HG03066 (cell line): ENCODE results near the gene AUTS2.

ENCODE experiments used
- ATAC-seq: cut with Tn5 transposase; IDR thresholded peaks from one replicate; pipeline ENCODE4 v1.9.1; 2021; ENCODE audit warnings: low read depth; ENCODE audit not compliant: unreplicated experiment

Gene AUTS2

GRCh38 chr7:69956541-69956940 is 358.3 kb downstream of the AUTS2 start:
- no peak for ATAC-seq

- no peak for ATAC-seq
Measured at GRCh38 chr7:69957661-69958060, 359.4 kb downstream of the AUTS2 start.

- no peak for ATAC-seq
Measured at GRCh38 chr7:69959789-69960499, 361.7 kb downstream of the AUTS2 start.

- no peak for ATAC-seq
Measured at GRCh38 chr7:69961436-69961835, 363.2 kb downstream of the AUTS2 start.

- ATAC-seq = no peak
Measured at GRCh38 chr7:69962186-69963065, 364.2 kb downstream of the AUTS2 start.

GRCh38 chr7:69963393-69963792 is 365.1 kb downstream of the AUTS2 start:
- no peak for ATAC-seq

- no peak for ATAC-seq
Measured at GRCh38 chr7:69966766-69967591, 368.7 kb downstream of the AUTS2 start.

- peak; percentile 71 for ATAC-seq
Measured at GRCh38 chr7:69967689-69968450, 369.6 kb downstream of the AUTS2 start.

- no peak for ATAC-seq
Measured at GRCh38 chr7:69968969-69969556, 370.8 kb downstream of the AUTS2 start.

- ATAC-seq = no peak
Measured at GRCh38 chr7:69981646-69982045, 383.4 kb downstream of the AUTS2 start.

- no peak for ATAC-seq
Measured at GRCh38 chr7:69982197-69982596, 383.9 kb downstream of the AUTS2 start.

GRCh38 chr7:69989551-69989950 is 391.3 kb downstream of the AUTS2 start:
- ATAC-seq = no peak

GRCh38 chr7:69992938-69993337 is 394.7 kb downstream of the AUTS2 start:
- no peak for ATAC-seq

- no peak for ATAC-seq
Measured at GRCh38 chr7:69994218-69994617, 395.9 kb downstream of the AUTS2 start.

- ATAC-seq = no peak
Measured at GRCh38 chr7:69994886-69995542, 396.7 kb downstream of the AUTS2 start.

GRCh38 chr7:69996121-69996520 is 397.8 kb downstream of the AUTS2 start:
- ATAC-seq = no peak

- no peak for ATAC-seq
Measured at GRCh38 chr7:70000737-70001348, 402.6 kb downstream of the AUTS2 start.

- ATAC-seq = no peak
Measured at GRCh38 chr7:70005480-70005879, 407.2 kb downstream of the AUTS2 start.

GRCh38 chr7:70005891-70006260 is 407.6 kb downstream of the AUTS2 start:
- ATAC-seq = no peak
